A673 (cell line): ENCODE measurements around the gene ATP8B4. TPM values are rescaled to one million over a fixed set of nuclear protein-coding genes. Genes with fewer than 3 reads are reported as not detected.

ENCODE experiments used
- BruUV-seq: library from RNA; stranded (reverse); fragments of 400-500 nt; replicated peaks from 2 replicates; lab custom pipeline; 2021; lab: Mats Ljungman, UMichigan
- CTCF ChIA-PET: fragments of 300-600 bp; sonication (Branson Sonifier 250); formaldehyde crosslinking; loops from one replicate; lab custom pipeline; 2022; ENCODE audit warnings: antibody characterized with exemption; lab: Charles Lee
- POLR2A ChIA-PET: fragments of 300-600 bp; sonication (Branson Sonifier 250); formaldehyde crosslinking; loops from one replicate; lab custom pipeline; 2022; ENCODE audit warnings: antibody characterized with exemption; ENCODE audit not compliant: low non-redundant PET; lab: Charles Lee
- DNase-seq: peaks from one replicate; pipeline ENCODE4 v3.0.0-alpha.2; 2015; ENCODE audit warnings: low spot score
- H3K27ac ChIP-seq: fragments of 200-600 bp; sonication (generic); 2 replicates; pipeline ENCODE4 v1.5.1; 2016; ENCODE audit warnings: mixed run types, low read depth, mild to moderate bottlenecking, mixed read lengths, antibody characterized with exemption, low read length; ENCODE audit not compliant: poor library complexity, severe bottlenecking
- H3K27me3 ChIP-seq: fragments of 200-600 bp; sonication (generic); replicated peaks from 2 replicates; pipeline ENCODE4 v1.6.1; 2017; ENCODE audit warnings: mixed run types, low read depth, mild to moderate bottlenecking, mixed read lengths, antibody characterized with exemption, low read length; ENCODE audit not compliant: insufficient read depth, poor library complexity
- H3K36me3 ChIP-seq: fragments of 200-600 bp; sonication (generic); 2 replicates; pipeline ENCODE4 v1.6.1; 2016; ENCODE audit warnings: mixed run types, mild to moderate bottlenecking, mixed read lengths, antibody characterized with exemption, low read length; ENCODE audit not compliant: insufficient read depth, poor library complexity, severe bottlenecking
- H3K4me1 ChIP-seq: fragments of 200-600 bp; sonication (generic); 2 replicates; pipeline ENCODE4 v1.6.1; 2017; ENCODE audit warnings: mixed run types, mild to moderate bottlenecking, mixed read lengths, antibody characterized with exemption, low read length; ENCODE audit not compliant: insufficient read depth, poor library complexity, severe bottlenecking
- H3K4me3 ChIP-seq: fragments of 200-600 bp; sonication (generic); 2 replicates; pipeline ENCODE4 v1.5.1; 2016; ENCODE audit warnings: low read depth, mixed run types, mild to moderate bottlenecking, mixed read lengths, low read length; ENCODE audit not compliant: poor library complexity, severe bottlenecking
- H3K9me3 ChIP-seq: fragments of 200-600 bp; sonication (generic); 2 replicates; pipeline ENCODE4 v1.6.1; 2016; ENCODE audit warnings: mixed run types, low read depth, mild to moderate bottlenecking, mixed read lengths, antibody characterized with exemption, low read length; ENCODE audit not compliant: poor library complexity, severe bottlenecking
- CTCF ChIP-seq: fragments of 300-800, 200-600 bp; sonication (generic); conservative IDR thresholded peaks from 2 replicates; pipeline ENCODE4 v1.5.1; 2017; ENCODE audit warnings: low read depth, mild to moderate bottlenecking, antibody characterized with exemption, low read length, moderate library complexity, mixed read lengths
- EZH2 ChIP-seq: fragments of 200-600 bp; sonication (generic); IDR thresholded peaks from 2 replicates; pipeline ENCODE4 v1.6.1; 2017; ENCODE audit warnings: borderline replicate concordance, low read depth, mild to moderate bottlenecking, mixed read lengths, antibody characterized with exemption, low read length; ENCODE audit not compliant: poor library complexity, severe bottlenecking
- intact Hi-C: fragments of 100-400 bp; cut with micrococcal nuclease; formaldehyde crosslinking; loops from one replicate; pipeline ENCODE4 v1.10.0; 2022; ENCODE audit not compliant: unreplicated experiment
- total RNA-seq: library from RNA; stranded (reverse); gene quantifications from 2 replicates; pipeline ENCODE4 v1.2.3, GENCODE V29; 2021

Gene ATP8B4
- total RNA-seq, 1 experiment from 2014 or later = 0.30 TPM

GRCh38 chr15:50107157-50107556 lies 11.9 kb downstream of the ATP8B4 start:
- TF ChIP-seq CTCF = no peak
- no peak for TF ChIP-seq EZH2

GRCh38 chr15:50106457-50106856 lies 12.6 kb downstream of the ATP8B4 start:
- no peak for DNase-seq
- ChIA-PET POLR2A (no interaction called here), CTCF (no interaction called here)
- intact Hi-C loops = no loop called here
- Histone ChIP-seq H3K36me3 (no peaks in the 10 kb centered on the region), H3K27me3 (no peaks in the 10 kb centered on the region), H3K9me3 (no peaks in the 10 kb centered on the region), H3K4me3 (no peak overlapping the region), H3K4me1 (no peaks in the 10 kb centered on the region), H3K27ac (no peak overlapping the region)
- TF ChIP-seq EZH2 (no peak), CTCF (no peak)
- no TSS peak for BruUV-seq

More at GRCh38 chr15:50107157-50107556, 11.9 kb downstream of the ATP8B4 start:
- H3K27ac ChIP-seq = no peak overlapping the region
- intact Hi-C loops = no loop called here
- H3K9me3 ChIP-seq = no peaks in the 10 kb centered on the region
- H3K4me3 ChIP-seq = no peak overlapping the region
- ChIA-PET POLR2A (no interaction called here), CTCF (no interaction called here)
- H3K4me1 ChIP-seq = no peaks in the 10 kb centered on the region
- DNase-seq = no peak
- no peaks in the 10 kb centered on the region for H3K36me3 ChIP-seq
- BruUV-seq = no TSS peak
- no peaks in the 10 kb centered on the region for H3K27me3 ChIP-seq

GRCh38 chr15:50100486-50100885 lies 18.5 kb downstream of the ATP8B4 start:
- Histone ChIP-seq H3K27me3 (no peaks in the 10 kb centered on the region), H3K4me1 (no peaks in the 10 kb centered on the region), H3K27ac (no peak overlapping the region), H3K36me3 (no peaks in the 10 kb centered on the region), H3K9me3 (no peaks in the 10 kb centered on the region), H3K4me3 (no peak overlapping the region)
- ChIA-PET POLR2A (no interaction called here), CTCF (no interaction called here)
- intact Hi-C loops = no loop called here
- TF ChIP-seq CTCF (no peak), EZH2 (no peak)
- BruUV-seq = no TSS peak
- no peak for DNase-seq
